Panc1 (cell line): Measurements from ENCODE around the gene LRRC27. TPM values are rescaled to one million over a fixed set of nuclear protein-coding genes. Genes with fewer than 3 reads are reported as not detected.

ENCODE experiments used
- ATAC-seq: fragments of 200-7000 bp; cut with Tn5 transposase; 2 replicates; pipeline ENCODE4 v1.9.1; 2020; ENCODE audit warnings: mild to moderate bottlenecking, moderate library complexity
- BruUV-seq: library from RNA; stranded (reverse); fragments of 400-500 nt; replicated peaks from 2 replicates; lab custom pipeline; 2021; lab: Mats Ljungman, UMichigan
- CTCF ChIA-PET: fragments of 300-600 bp; sonication (Branson Sonifier 250); formaldehyde crosslinking; loops from one replicate; lab custom pipeline; 2022; ENCODE audit warnings: antibody characterized with exemption; lab: Charles Lee
- POLR2A ChIA-PET: fragments of 300-600 bp; sonication (Branson Sonifier 250); formaldehyde crosslinking; loops from one replicate; lab custom pipeline; 2022; ENCODE audit warnings: antibody characterized with exemption; lab: Charles Lee
- DNase-seq: peaks from one replicate; pipeline ENCODE4 v3.0.0-alpha.2; 2010; ENCODE audit warnings: low read depth, low spot score
- H3K27ac ChIP-seq: 2 replicates; pipeline ENCODE4 v1.5.1; 2011; ENCODE audit warnings: mild to moderate bottlenecking, low read length, inconsistent platforms
- H3K27me3 ChIP-seq: fragments of 200-500 bp; sonication (Bioruptor generic); 2 replicates; pipeline ENCODE4 v1.6.0; 2014; ENCODE audit warnings: low read length, inconsistent platforms; ENCODE audit not compliant: control insufficient read depth, insufficient read depth
- H3K36me3 ChIP-seq: fragments of 200-500 bp; sonication (Bioruptor generic); 2 replicates; pipeline ENCODE4 v1.5.1; 2014; ENCODE audit warnings: inconsistent platforms, mild to moderate bottlenecking, low read length, moderate library complexity; ENCODE audit not compliant: control insufficient read depth, insufficient read depth
- H3K4me1 ChIP-seq: 2 replicates; pipeline ENCODE4 v1.5.1; 2011; ENCODE audit warnings: inconsistent platforms, mild to moderate bottlenecking, low read length, moderate library complexity; ENCODE audit not compliant: control insufficient read depth, insufficient read depth
- H3K4me3 ChIP-seq, 2 experiments: 2 replicates each; pipeline ENCODE4 v1.5.1; 2011 to 2012; ENCODE audit warnings: low read depth in 2 of 2, low read length in 2 of 2, mild to moderate bottlenecking in 2 of 2, inconsistent platforms in 1 of 2, moderate library complexity in 1 of 2
- H3K9me3 ChIP-seq: fragments of 200-500 bp; sonication (Bioruptor generic); 2 replicates; pipeline ENCODE4 v1.5.1; 2014; ENCODE audit warnings: low read depth, mild to moderate bottlenecking, inconsistent platforms, low read length, moderate library complexity; ENCODE audit not compliant: control insufficient read depth, insufficient read depth
- POLR2AphosphoS5 ChIP-seq: IDR thresholded peaks from 2 replicates; pipeline ENCODE4 v1.6.1; 2012; ENCODE audit warnings: mild to moderate bottlenecking, low read depth, low read length, moderate library complexity
- REST ChIP-seq, 2 experiments: IDR thresholded peaks; 2 replicates each; pipeline ENCODE4 v1.6.1; 2011 to 2012; ENCODE audit warnings: low read depth in 2 of 2, control low read depth in 1 of 2, low read length in 1 of 2, mild to moderate bottlenecking in 1 of 2, moderate library complexity in 1 of 2; ENCODE audit not compliant: insufficient read depth in 1 of 2
- SIN3A ChIP-seq: IDR thresholded peaks from 2 replicates; pipeline ENCODE4 v1.6.1; 2012; ENCODE audit warnings: low read depth, mild to moderate bottlenecking, low read length, moderate library complexity, borderline replicate concordance; ENCODE audit not compliant: insufficient read depth
- TCF7L2 ChIP-seq: IDR thresholded peaks from 2 replicates; pipeline ENCODE4 v1.6.1; 2011; ENCODE audit warnings: mild to moderate bottlenecking, low read depth, low read length, inconsistent platforms
- in situ Hi-C: cut with HindIII; loops from 2 replicates; pipeline ENCODE4 v1.10.0; 2016; ENCODE audit warnings: low sequenced_read_pairs, low pct_unique_long_range_greater_than_20kb
- intact Hi-C: fragments of 100-400 bp; cut with micrococcal nuclease; formaldehyde crosslinking; loops from one replicate; pipeline ENCODE4 v1.10.0; 2022; ENCODE audit not compliant: unreplicated experiment
- total RNA-seq: library from RNA; stranded (reverse); gene quantifications from one replicate; pipeline ENCODE4 v1.2.1, GENCODE V29; 2021; ENCODE audit not compliant: unreplicated experiment
- TF ChIP-seq, protein P1 (sequence below): fragments of 450-650 bp; IDR thresholded peaks from 2 replicates; pipeline ENCODE4 v1.5.1; 2017; ENCODE audit warnings: mild to moderate bottlenecking

The LRRC27 gene
- total RNA-seq, 1 experiment from 2014 or later, result 15.7 TPM

- POLR2A ChIA-PET, result no interaction called here
- no peak; the same call in 1 of the 2 replicates for ATAC-seq
Observed at GRCh38 chr10:132283604-132284382, 48.2 kb upstream of the LRRC27 start.

GRCh38 chr10:132289439-132289838, 42.6 kb upstream of the LRRC27 start:
- ChIA-PET CTCF (no interaction called here), POLR2A (interaction anchor here (0.6 kb wide), 1 partner anchor 18 kb away, joined by 3 read pairs; the partner anchor contains the start of gene STK32C)
- Histone ChIP-seq H3K27ac (no peak overlapping the region), H3K4me1 (no peaks in the 10 kb centered on the region), H3K27me3 (no peaks in the 10 kb centered on the region; the same call in 1 of the 2 replicates), H3K4me3 (no peak overlapping the region), H3K36me3 (no peaks in the 10 kb centered on the region), H3K9me3 (peaks cover 5% of the 10 kb centered on the region; the same call in 1 of the 2 replicates)
- no TSS peak for BruUV-seq
- DNase-seq (no peak), ATAC-seq (no peak)
- no peak for TF ChIP-seq REST (IDR thresholded peaks at IDR 0.05; ENCODE audit: insufficient read depth in 1 of 2, low read depth in 2 of 2, low read length in 1 of 2)
- TF ChIP-seq, protein P1, sequence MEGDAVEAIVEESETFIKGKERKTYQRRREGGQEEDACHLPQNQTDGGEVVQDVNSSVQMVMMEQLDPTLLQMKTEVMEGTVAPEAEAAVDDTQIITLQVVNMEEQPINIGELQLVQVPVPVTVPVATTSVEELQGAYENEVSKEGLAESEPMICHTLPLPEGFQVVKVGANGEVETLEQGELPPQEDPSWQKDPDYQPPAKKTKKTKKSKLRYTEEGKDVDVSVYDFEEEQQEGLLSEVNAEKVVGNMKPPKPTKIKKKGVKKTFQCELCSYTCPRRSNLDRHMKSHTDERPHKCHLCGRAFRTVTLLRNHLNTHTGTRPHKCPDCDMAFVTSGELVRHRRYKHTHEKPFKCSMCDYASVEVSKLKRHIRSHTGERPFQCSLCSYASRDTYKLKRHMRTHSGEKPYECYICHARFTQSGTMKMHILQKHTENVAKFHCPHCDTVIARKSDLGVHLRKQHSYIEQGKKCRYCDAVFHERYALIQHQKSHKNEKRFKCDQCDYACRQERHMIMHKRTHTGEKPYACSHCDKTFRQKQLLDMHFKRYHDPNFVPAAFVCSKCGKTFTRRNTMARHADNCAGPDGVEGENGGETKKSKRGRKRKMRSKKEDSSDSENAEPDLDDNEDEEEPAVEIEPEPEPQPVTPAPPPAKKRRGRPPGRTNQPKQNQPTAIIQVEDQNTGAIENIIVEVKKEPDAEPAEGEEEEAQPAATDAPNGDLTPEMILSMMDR, result no peak
- no peak for TF ChIP-seq SIN3A
- TF ChIP-seq POLR2AphosphoS5, result no peak
- TF ChIP-seq TCF7L2, result no peak
- intact Hi-C loops, result no loop called here
- in situ Hi-C loops, result no loop called here

More at GRCh38 chr10:132283604-132284382, 48.2 kb upstream of the LRRC27 start:
- Histone ChIP-seq H3K36me3 (no peaks in the 10 kb centered on the region), H3K27me3 (no peaks in the 10 kb centered on the region; the same call in 1 of the 2 replicates), H3K9me3 (peaks cover 3% of the 10 kb centered on the region; the same call in 1 of the 2 replicates), H3K4me3 (no peak overlapping the region), H3K4me1 (peaks cover 8% of the 10 kb centered on the region), H3K27ac (no peak overlapping the region)
- CTCF ChIA-PET, result no interaction called here
- no peak for TF ChIP-seq TCF7L2
- TF ChIP-seq, protein P1, result no peak
- BruUV-seq, result no TSS peak
- in situ Hi-C loops, result no loop called here
- no peak for DNase-seq
- intact Hi-C loops, result no loop called here
